ENCODE results near the gene DBR1.

GRCh38 chr3:138184994-138185393 lies 10.3 kb upstream of the DBR1 start:
- no peak for TF ChIP-seq STAT1 (IDR thresholded peaks at IDR 0.05; ENCODE audit: unreplicated experiment)
- TF ChIP-seq CTCF (conservative IDR thresholded peaks at IDR 0.05; ENCODE audit: low read depth in 2 of 2), result no peak
- no peak for TF ChIP-seq JUNB (IDR thresholded peaks at IDR 0.05; ENCODE audit: unreplicated experiment)
- TF ChIP-seq POLR2AphosphoS5 (IDR thresholded peaks at IDR 0.05; ENCODE audit: low read depth), result no peak
- TF ChIP-seq EZH2phosphoT487 (IDR thresholded peaks at IDR 0.05; ENCODE audit: unreplicated experiment), result no peak
- no peak for TF ChIP-seq REST (IDR thresholded peaks at IDR 0.05; ENCODE audit: unreplicated experiment)
- no peak for TF ChIP-seq EZH2 (IDR thresholded peaks at IDR 0.05; ENCODE audit: low read depth, unreplicated experiment)
- TF ChIP-seq CREB1 (CRISPR knock-in tag; IDR thresholded peaks at IDR 0.05; ENCODE audit: low read depth), result no peak
- TF ChIP-seq ETS1 (IDR thresholded peaks at IDR 0.05), result no peak
- TF ChIP-seq ZNF331 (CRISPR knock-in tag; IDR thresholded peaks at IDR 0.05; ENCODE audit: low read depth), result no peak
- TF ChIP-seq NANOG (IDR thresholded peaks at IDR 0.05; ENCODE audit: borderline replicate concordance), result no peak
